GM19395 (cell line): ENCODE data around the gene PSAT1.

Source experiments
- ATAC-seq: cut with Tn5 transposase; IDR thresholded peaks from one replicate; pipeline ENCODE4 v1.9.1; 2021; ENCODE audit warnings: mild to moderate bottlenecking, moderate library complexity; ENCODE audit not compliant: unreplicated experiment

The PSAT1 gene

GRCh38 chr9:78292026-78292425 is 4.9 kb upstream of the PSAT1 start:
- no peak for ATAC-seq

GRCh38 chr9:78292716-78293497 is 4.0 kb upstream of the PSAT1 start:
- no peak for ATAC-seq

- no peak for ATAC-seq
These were observed 2.4 kb upstream of the PSAT1 start for GRCh38 chr9:78294290-78295176.

GRCh38 chr9:78295177-78295575 is 1.7 kb upstream of the PSAT1 start:
- no peak for ATAC-seq

- ATAC-seq: no peak
These were observed 1.2 kb upstream of the PSAT1 start for GRCh38 chr9:78295731-78296130.

- no peak for ATAC-seq
These were observed 578 bp upstream of the PSAT1 start for GRCh38 chr9:78296201-78296892.

GRCh38 chr9:78297672-78297961 is 692 bp downstream of the PSAT1 start:
- no peak for ATAC-seq

- ATAC-seq: no peak
These were observed 1.3 kb downstream of the PSAT1 start for GRCh38 chr9:78298046-78298765.

GRCh38 chr9:78300209-78300608 is 3.3 kb downstream of the PSAT1 start:
- no peak for ATAC-seq

GRCh38 chr9:78301466-78301865 is 4.5 kb downstream of the PSAT1 start:
- no peak for ATAC-seq

GRCh38 chr9:78303377-78304062 is 6.6 kb downstream of the PSAT1 start:
- no peak for ATAC-seq

- ATAC-seq: no peak
These were observed 7.4 kb downstream of the PSAT1 start for GRCh38 chr9:78304357-78304756.

GRCh38 chr9:78306222-78307076 is 9.5 kb downstream of the PSAT1 start:
- ATAC-seq: no peak

- ATAC-seq: no peak
These were observed 10.4 kb downstream of the PSAT1 start for GRCh38 chr9:78307360-78307759.

GRCh38 chr9:78309066-78309465 is 12.1 kb downstream of the PSAT1 start:
- no peak for ATAC-seq

GRCh38 chr9:78311075-78311474 is 14.2 kb downstream of the PSAT1 start:
- no peak for ATAC-seq

- no peak for ATAC-seq
These were observed 15.1 kb downstream of the PSAT1 start for GRCh38 chr9:78311886-78312524.

- no peak for ATAC-seq
These were observed 17.6 kb downstream of the PSAT1 start for GRCh38 chr9:78314550-78314949.
